ENCODE measurements around the gene UXS1. TPM values are rescaled to one million over a fixed set of nuclear protein-coding genes. Genes with fewer than 3 reads are reported as not detected.

UXS1 gene
- polyA plus RNA-seq, 1 donor from 2014 or later, result 19.1 TPM

DNA sequence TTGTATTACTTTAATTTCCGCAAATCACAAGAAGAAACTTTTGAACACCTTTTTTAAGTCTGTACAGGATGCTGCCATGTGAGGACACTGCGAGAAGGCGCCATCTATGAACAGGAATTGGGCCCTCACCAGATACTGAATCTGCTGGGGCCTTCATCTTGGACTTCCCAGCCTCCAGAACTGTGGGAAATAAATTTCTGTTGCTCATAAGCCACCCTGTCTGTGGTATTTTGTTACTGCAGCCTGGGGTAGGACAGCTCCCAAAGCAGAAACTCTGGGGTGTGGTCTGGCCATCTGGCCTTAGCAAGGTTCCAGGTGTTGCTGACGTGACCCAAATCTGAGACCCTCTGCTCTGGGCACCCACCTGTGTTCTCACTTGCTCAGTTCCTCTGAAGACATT, 16.5 kb downstream of the UXS1 start:
- no peak for TF ChIP-seq EP300 (conservative IDR thresholded peaks at IDR 0.05; ENCODE audit: poor library complexity, severe bottlenecking)
- TF ChIP-seq, protein P1, sequence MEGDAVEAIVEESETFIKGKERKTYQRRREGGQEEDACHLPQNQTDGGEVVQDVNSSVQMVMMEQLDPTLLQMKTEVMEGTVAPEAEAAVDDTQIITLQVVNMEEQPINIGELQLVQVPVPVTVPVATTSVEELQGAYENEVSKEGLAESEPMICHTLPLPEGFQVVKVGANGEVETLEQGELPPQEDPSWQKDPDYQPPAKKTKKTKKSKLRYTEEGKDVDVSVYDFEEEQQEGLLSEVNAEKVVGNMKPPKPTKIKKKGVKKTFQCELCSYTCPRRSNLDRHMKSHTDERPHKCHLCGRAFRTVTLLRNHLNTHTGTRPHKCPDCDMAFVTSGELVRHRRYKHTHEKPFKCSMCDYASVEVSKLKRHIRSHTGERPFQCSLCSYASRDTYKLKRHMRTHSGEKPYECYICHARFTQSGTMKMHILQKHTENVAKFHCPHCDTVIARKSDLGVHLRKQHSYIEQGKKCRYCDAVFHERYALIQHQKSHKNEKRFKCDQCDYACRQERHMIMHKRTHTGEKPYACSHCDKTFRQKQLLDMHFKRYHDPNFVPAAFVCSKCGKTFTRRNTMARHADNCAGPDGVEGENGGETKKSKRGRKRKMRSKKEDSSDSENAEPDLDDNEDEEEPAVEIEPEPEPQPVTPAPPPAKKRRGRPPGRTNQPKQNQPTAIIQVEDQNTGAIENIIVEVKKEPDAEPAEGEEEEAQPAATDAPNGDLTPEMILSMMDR (IDR thresholded peaks at IDR 0.05; ENCODE audit: poor library complexity, severe bottlenecking), result no peak
- no peak for TF ChIP-seq TAF1 (IDR thresholded peaks at IDR 0.05; ENCODE audit: low read depth)
- no peak for TF ChIP-seq EZH2 (IDR thresholded peaks at IDR 0.05; ENCODE audit: borderline replicate concordance, insufficient read depth, low read length, poor library complexity, severe bottlenecking)
- no peak for TF ChIP-seq POLR2AphosphoS5 (IDR thresholded peaks at IDR 0.05)
- TF ChIP-seq, protein P2, sequence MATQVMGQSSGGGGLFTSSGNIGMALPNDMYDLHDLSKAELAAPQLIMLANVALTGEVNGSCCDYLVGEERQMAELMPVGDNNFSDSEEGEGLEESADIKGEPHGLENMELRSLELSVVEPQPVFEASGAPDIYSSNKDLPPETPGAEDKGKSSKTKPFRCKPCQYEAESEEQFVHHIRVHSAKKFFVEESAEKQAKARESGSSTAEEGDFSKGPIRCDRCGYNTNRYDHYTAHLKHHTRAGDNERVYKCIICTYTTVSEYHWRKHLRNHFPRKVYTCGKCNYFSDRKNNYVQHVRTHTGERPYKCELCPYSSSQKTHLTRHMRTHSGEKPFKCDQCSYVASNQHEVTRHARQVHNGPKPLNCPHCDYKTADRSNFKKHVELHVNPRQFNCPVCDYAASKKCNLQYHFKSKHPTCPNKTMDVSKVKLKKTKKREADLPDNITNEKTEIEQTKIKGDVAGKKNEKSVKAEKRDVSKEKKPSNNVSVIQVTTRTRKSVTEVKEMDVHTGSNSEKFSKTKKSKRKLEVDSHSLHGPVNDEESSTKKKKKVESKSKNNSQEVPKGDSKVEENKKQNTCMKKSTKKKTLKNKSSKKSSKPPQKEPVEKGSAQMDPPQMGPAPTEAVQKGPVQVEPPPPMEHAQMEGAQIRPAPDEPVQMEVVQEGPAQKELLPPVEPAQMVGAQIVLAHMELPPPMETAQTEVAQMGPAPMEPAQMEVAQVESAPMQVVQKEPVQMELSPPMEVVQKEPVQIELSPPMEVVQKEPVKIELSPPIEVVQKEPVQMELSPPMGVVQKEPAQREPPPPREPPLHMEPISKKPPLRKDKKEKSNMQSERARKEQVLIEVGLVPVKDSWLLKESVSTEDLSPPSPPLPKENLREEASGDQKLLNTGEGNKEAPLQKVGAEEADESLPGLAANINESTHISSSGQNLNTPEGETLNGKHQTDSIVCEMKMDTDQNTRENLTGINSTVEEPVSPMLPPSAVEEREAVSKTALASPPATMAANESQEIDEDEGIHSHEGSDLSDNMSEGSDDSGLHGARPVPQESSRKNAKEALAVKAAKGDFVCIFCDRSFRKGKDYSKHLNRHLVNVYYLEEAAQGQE (IDR thresholded peaks at IDR 0.05; ENCODE audit: borderline replicate concordance), result no peak
- TF ChIP-seq SMC3 (conservative IDR thresholded peaks at IDR 0.05; ENCODE audit: poor library complexity), result no peak
- no peak for TF ChIP-seq MXI1 (conservative IDR thresholded peaks at IDR 0.05; ENCODE audit: poor library complexity, severe bottlenecking)
- TF ChIP-seq RAD21 (conservative IDR thresholded peaks at IDR 0.05), result no peak
- H3K9ac ChIP-seq (ENCODE audit: low read length), result no peak overlapping the region
- no peak overlapping the region for H3K4me3 ChIP-seq (ENCODE audit: low read length)
- no peaks in the 10 kb centered on the region for H4K20me1 ChIP-seq (ENCODE audit: insufficient read depth)
- H3K27me3 ChIP-seq (ENCODE audit: insufficient read depth, low read depth, low read length), result no peaks in the 10 kb centered on the region
- H3F3A ChIP-seq (ENCODE audit: insufficient read depth, low read length, poor library complexity, severe bottlenecking), result no peaks in the 10 kb centered on the region
- H2AFZ ChIP-seq (ENCODE audit: low read depth, low read length), result no peak overlapping the region
- no peaks in the 10 kb centered on the region for H3K36me3 ChIP-seq (ENCODE audit: insufficient read depth, low read length)
- no peak overlapping the region for H3K4me2 ChIP-seq (ENCODE audit: low read length)
- H3K9me3 ChIP-seq (ENCODE audit: low read length), result no peaks in the 10 kb centered on the region
- no peaks in the 10 kb centered on the region for H3K9me2 ChIP-seq (ENCODE audit: insufficient read depth, low read length)
- no peak overlapping the region for H3K27ac ChIP-seq (ENCODE audit: low read length)
- H3K79me2 ChIP-seq (replicated peaks; ENCODE audit: insufficient read depth, low read length), result peaks cover 15% of the 10 kb centered on the region

DNA sequence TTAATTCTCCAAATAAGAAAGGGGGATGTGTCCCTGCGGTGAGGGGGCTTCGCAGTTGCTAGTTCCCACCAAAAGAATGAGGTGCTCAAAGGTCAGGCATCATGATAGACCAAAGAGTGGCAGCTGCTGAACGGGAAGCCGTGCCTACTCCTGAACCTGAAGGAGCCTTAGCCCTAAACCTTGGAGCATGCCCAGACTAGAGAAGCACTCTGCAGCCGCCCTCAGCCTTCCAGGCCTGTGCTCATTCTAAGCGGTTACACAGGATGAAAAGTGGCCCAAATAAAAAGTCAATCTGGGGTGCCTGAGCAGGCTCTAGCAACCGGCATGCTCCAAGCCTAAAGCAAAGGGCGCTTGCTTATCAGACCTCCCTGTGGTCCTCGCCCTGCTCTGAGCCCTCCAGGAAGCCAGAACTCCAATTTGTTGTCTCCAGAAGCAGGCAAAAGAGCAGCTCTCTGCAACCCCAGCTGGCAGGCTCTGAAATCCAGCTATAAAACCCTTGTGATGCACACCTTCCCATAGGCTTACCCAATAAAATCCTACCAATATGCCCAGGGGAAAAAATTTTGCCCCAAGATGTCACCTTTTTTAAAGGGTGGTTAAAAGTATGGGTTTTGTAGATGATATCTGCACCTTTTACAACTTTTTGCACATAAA, 17.5 kb downstream of the UXS1 start:
- no peaks in the 10 kb centered on the region for H3F3A ChIP-seq (ENCODE audit: insufficient read depth, low read length, poor library complexity, severe bottlenecking)
- H3K27me3 ChIP-seq (ENCODE audit: insufficient read depth, low read depth, low read length), result no peaks in the 10 kb centered on the region
- H4K20me1 ChIP-seq (ENCODE audit: insufficient read depth), result no peaks in the 10 kb centered on the region
- H2AFZ ChIP-seq (ENCODE audit: low read depth, low read length), result no peak overlapping the region
- no peak overlapping the region for H3K27ac ChIP-seq (ENCODE audit: low read length)
- no peaks in the 10 kb centered on the region for H3K36me3 ChIP-seq (ENCODE audit: insufficient read depth, low read length)
- H3K9me3 ChIP-seq (ENCODE audit: low read length), result no peaks in the 10 kb centered on the region
- no peaks in the 10 kb centered on the region for H3K9me2 ChIP-seq (ENCODE audit: insufficient read depth, low read length)
- H3K79me2 ChIP-seq (replicated peaks; ENCODE audit: insufficient read depth, low read length), result peaks cover 5% of the 10 kb centered on the region
- no peak for TF ChIP-seq TAF1 (IDR thresholded peaks at IDR 0.05; ENCODE audit: low read depth)
- TF ChIP-seq EZH2 (IDR thresholded peaks at IDR 0.05; ENCODE audit: borderline replicate concordance, insufficient read depth, low read length, poor library complexity, severe bottlenecking), result no peak
- no peak for TF ChIP-seq RAD21 (conservative IDR thresholded peaks at IDR 0.05)
- TF ChIP-seq, protein P2 (IDR thresholded peaks at IDR 0.05; ENCODE audit: borderline replicate concordance), result no peak
- TF ChIP-seq, protein P1 (IDR thresholded peaks at IDR 0.05; ENCODE audit: poor library complexity, severe bottlenecking), result no peak
- TF ChIP-seq SMC3 (conservative IDR thresholded peaks at IDR 0.05; ENCODE audit: poor library complexity), result no peak
- TF ChIP-seq MXI1 (conservative IDR thresholded peaks at IDR 0.05; ENCODE audit: poor library complexity, severe bottlenecking), result no peak
- no peak for TF ChIP-seq POLR2AphosphoS5 (IDR thresholded peaks at IDR 0.05)
- TF ChIP-seq EP300 (conservative IDR thresholded peaks at IDR 0.05; ENCODE audit: poor library complexity, severe bottlenecking), result no peak
- H3K4me2 ChIP-seq (ENCODE audit: low read length), result no peak overlapping the region
- H3K9ac ChIP-seq (ENCODE audit: low read length), result no peak overlapping the region
- H3K4me3 ChIP-seq (ENCODE audit: low read length), result no peak overlapping the region
